Breast epithelium (tissue), 4 donors: ENCODE measurements around the gene GSKIP. TPM values are rescaled to one million over a fixed set of nuclear protein-coding genes. Genes with fewer than 3 reads are reported as not detected.

Experiments
- DNase-seq, 2 donors: peaks; one replicate each; pipeline ENCODE4 v3.0.0-alpha.2; 2019; ENCODE audit warnings: low spot score in 2 of 2
- H3K27ac ChIP-seq, 2 donors: fragments of 200-600 bp; sonication (generic) in 1 of 2; one replicate each; pipeline ENCODE4 v1.5.1; 2016 to 2019; ENCODE audit warnings: mild to moderate bottlenecking in 1 of 2
- H3K27me3 ChIP-seq, 2 donors: fragments of 200-600 bp; sonication (generic) in 1 of 2; one replicate each; pipeline versions ENCODE4 v1.5.1 to v1.6.0; 2017 to 2019; ENCODE audit warnings: control low read depth in 1 of 2, mild to moderate bottlenecking in 1 of 2
- H3K36me3 ChIP-seq: fragments of 200-600 bp; one replicate; pipeline ENCODE4 v1.5.1; 2019
- H3K4me1 ChIP-seq, 2 donors: fragments of 200-600 bp; sonication (generic); one replicate each; pipeline ENCODE4 v1.5.1; 2016 to 2019; ENCODE audit warnings: control low read depth in 1 of 2
- H3K4me3 ChIP-seq, 3 donors: fragments of 200-600 bp; sonication (generic); 1 replicate in 2 of 3; 2 replicates in 1 of 3; pipeline ENCODE4 v1.5.1; 2016 to 2019; ENCODE audit warnings: mild to moderate bottlenecking in 3 of 3, moderate library complexity in 2 of 3
- H3K9me3 ChIP-seq, 2 donors: fragments of 200-600 bp; sonication (generic) in 1 of 2; one replicate each; pipeline ENCODE4 v1.5.1; 2016 to 2019; ENCODE audit warnings: control low read depth in 1 of 2
- POLR2A ChIP-seq: fragments of 450-650 bp; IDR thresholded peaks from one replicate; pipeline ENCODE4 v1.6.1; 2016; ENCODE audit warnings: antibody characterized with exemption, mild to moderate bottlenecking, moderate library complexity
- POLR2AphosphoS5 ChIP-seq, 3 donors: sonication (generic); formaldehyde crosslinking; IDR thresholded peaks; one replicate each; pipeline ENCODE4 v1.6.1; 2017; ENCODE audit warnings: antibody characterized with exemption in 3 of 3
- intact Hi-C: fragments of 100-400 bp; cut with DNase I; formaldehyde crosslinking; loops from one replicate; pipeline ENCODE4 v1.15.1; 2023; ENCODE audit warnings: low total_unique reads
- total RNA-seq, 3 donors: library from RNA; depleted of rRNA; stranded (reverse); fragments of >200 nt; gene quantifications; one replicate each; pipeline ENCODE4 v1.1.0, GENCODE V29; 2016
- TF ChIP-seq, protein P1 (sequence below), 3 donors: fragments of 450-650 bp; IDR thresholded peaks; one replicate each; pipeline ENCODE4 v1.5.1; 2016 to 2017; ENCODE audit warnings: antibody characterized with exemption in 3 of 3, mild to moderate bottlenecking in 3 of 3, moderate library complexity in 3 of 3

Gene GSKIP
- total RNA-seq, 3 donors from 2014 or later: 9.8 to 23.3 (median 14.4) TPM

DNA sequence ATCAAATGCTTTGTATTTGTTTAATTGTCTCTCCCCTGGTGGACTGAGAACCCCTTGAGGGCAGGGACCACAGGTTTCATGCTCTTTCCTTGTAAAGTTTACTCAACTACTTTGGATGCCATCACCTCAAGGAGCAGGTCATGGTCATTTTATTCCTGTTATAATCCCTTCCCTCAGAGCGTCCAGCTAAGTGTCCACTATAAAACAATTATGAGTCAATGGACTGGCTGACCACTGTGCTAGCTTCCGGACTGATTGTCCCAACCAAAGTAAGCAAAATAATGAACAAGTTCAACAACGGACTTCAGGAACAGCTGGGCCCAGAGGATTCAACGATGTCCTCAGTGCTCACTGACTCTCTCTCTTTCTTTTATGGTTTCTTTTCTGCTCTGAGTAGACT lies 46.8 kb downstream of the GSKIP start:
- no peak overlapping the region for H3K27ac ChIP-seq
- intact Hi-C loops: no loop called here
- H3K9me3 ChIP-seq: no peaks in the 10 kb centered on the region
- no peaks in the 10 kb centered on the region for H3K27me3 ChIP-seq
- no peak overlapping the region for H3K4me3 ChIP-seq
- H3K36me3 ChIP-seq: no peaks in the 10 kb centered on the region
- no peak for DNase-seq
- TF ChIP-seq POLR2A: no peak
- TF ChIP-seq, protein P1, sequence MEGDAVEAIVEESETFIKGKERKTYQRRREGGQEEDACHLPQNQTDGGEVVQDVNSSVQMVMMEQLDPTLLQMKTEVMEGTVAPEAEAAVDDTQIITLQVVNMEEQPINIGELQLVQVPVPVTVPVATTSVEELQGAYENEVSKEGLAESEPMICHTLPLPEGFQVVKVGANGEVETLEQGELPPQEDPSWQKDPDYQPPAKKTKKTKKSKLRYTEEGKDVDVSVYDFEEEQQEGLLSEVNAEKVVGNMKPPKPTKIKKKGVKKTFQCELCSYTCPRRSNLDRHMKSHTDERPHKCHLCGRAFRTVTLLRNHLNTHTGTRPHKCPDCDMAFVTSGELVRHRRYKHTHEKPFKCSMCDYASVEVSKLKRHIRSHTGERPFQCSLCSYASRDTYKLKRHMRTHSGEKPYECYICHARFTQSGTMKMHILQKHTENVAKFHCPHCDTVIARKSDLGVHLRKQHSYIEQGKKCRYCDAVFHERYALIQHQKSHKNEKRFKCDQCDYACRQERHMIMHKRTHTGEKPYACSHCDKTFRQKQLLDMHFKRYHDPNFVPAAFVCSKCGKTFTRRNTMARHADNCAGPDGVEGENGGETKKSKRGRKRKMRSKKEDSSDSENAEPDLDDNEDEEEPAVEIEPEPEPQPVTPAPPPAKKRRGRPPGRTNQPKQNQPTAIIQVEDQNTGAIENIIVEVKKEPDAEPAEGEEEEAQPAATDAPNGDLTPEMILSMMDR (IDR thresholded peaks at IDR 0.05): no peak
- no peak for TF ChIP-seq POLR2AphosphoS5 (IDR thresholded peaks at IDR 0.05)
- H3K4me1 ChIP-seq: no peaks in the 10 kb centered on the region

DNA sequence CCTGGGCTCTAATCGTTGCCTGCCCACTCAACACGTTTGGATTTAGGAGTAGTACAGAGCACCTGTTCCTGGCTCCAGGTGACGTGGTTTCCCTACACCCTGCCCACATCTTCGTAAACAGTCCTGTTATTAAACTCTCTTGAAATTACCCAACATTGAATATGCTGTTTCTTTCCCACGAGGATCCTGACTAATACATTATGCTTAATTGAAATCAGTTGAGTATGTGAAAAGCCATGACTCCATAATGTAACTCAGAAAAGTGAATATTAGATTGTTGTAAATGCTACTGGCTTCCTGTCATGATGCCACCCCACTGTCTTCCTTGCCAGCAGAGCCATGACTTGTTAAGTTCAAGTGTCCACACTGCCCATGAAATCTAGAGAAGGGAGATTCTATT lies 50.2 kb downstream of the GSKIP start:
- intact Hi-C loops: no loop called here
- Histone ChIP-seq H3K4me1 (no peaks in the 10 kb centered on the region), H3K27me3 (no peaks in the 10 kb centered on the region), H3K9me3 (no peaks in the 10 kb centered on the region), H3K36me3 (no peaks in the 10 kb centered on the region), H3K4me3 (no peak overlapping the region), H3K27ac (no peak overlapping the region)
- DNase-seq: no peak
- no peak for TF ChIP-seq POLR2A
- TF ChIP-seq POLR2AphosphoS5 (IDR thresholded peaks at IDR 0.05): no peak
- TF ChIP-seq, protein P1 (IDR thresholded peaks at IDR 0.05): no peak

DNA sequence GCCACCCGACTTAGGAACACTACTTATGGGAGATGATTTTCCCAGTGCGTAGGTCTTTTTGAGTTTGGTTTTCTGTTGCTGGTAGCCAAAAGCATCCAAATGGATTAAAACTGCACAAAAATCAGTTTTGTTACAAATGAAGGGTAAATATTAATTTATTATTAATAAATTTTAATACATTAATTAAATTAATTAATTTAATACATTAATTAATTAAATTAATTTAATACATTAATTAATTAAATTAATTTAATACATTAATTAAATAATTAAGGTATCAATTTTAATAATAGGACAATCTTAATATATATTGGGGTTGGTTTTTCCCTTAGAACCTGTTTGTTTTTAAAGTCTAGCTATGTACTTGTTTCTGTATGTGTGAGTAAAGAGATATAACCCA lies 52.2 kb downstream of the GSKIP start:
- no peak for DNase-seq
- Histone ChIP-seq H3K9me3 (no peaks in the 10 kb centered on the region), H3K27me3 (no peaks in the 10 kb centered on the region), H3K4me1 (no peaks in the 10 kb centered on the region), H3K36me3 (no peaks in the 10 kb centered on the region), H3K27ac (no peak overlapping the region), H3K4me3 (no peak overlapping the region)
- intact Hi-C loops: no loop called here
- TF ChIP-seq POLR2AphosphoS5 (IDR thresholded peaks at IDR 0.05) (no peak), POLR2A (no peak)
- TF ChIP-seq, protein P1 (IDR thresholded peaks at IDR 0.05): no peak

- H3K4me1 ChIP-seq: no peaks in the 10 kb centered on the region
- H3K4me3 ChIP-seq: no peak overlapping the region
- H3K9me3 ChIP-seq: no peaks in the 10 kb centered on the region
- no peaks in the 10 kb centered on the region for H3K36me3 ChIP-seq
- intact Hi-C loops: no loop called here
- H3K27ac ChIP-seq: no peak overlapping the region
- TF ChIP-seq POLR2AphosphoS5 (IDR thresholded peaks at IDR 0.05) (no peak), POLR2A (no peak)
- TF ChIP-seq, protein P1 (IDR thresholded peaks at IDR 0.05): no peak
- no peaks in the 10 kb centered on the region for H3K27me3 ChIP-seq
- DNase-seq: no peak
These were observed 53.0 kb downstream of the GSKIP start for GRCh38 chr14:96416292-96416691.

DNA sequence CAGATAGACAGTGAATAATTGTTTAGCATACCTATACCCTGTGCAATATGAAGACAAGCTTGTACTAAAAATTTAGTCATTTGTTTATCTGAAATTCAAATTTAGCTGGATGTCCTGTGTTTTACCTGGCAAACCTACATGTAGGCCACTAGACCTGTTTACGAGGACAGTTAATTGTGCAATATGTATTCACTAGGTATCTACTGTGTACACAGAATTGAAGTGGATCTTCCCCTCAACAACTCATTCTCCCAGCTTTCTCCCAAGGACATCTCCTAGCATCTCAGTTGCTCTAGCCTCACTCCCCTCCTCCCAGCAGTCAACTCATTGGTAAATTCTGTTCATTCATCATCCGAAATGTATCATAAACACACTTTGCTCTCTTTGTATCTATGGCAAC lies 53.9 kb downstream of the GSKIP start:
- no peaks in the 10 kb centered on the region for H3K36me3 ChIP-seq
- no peak overlapping the region for H3K27ac ChIP-seq
- TF ChIP-seq, protein P1 (IDR thresholded peaks at IDR 0.05): no peak
- TF ChIP-seq POLR2A (no peak), POLR2AphosphoS5 (IDR thresholded peaks at IDR 0.05) (no peak)
- DNase-seq: no peak
- no peaks in the 10 kb centered on the region for H3K4me1 ChIP-seq
- intact Hi-C loops: no loop called here
- H3K4me3 ChIP-seq: no peak overlapping the region
- no peaks in the 10 kb centered on the region for H3K27me3 ChIP-seq
- H3K9me3 ChIP-seq: no peaks in the 10 kb centered on the region
